K562 (cell line): Measurements from ENCODE around the gene EPHA10. TPM values are rescaled to one million over a fixed set of nuclear protein-coding genes. Genes with fewer than 3 reads are reported as not detected.

Source experiments
- CHCHD3 ChIP-seq: fragments of 250-450 bp; sonication (Bioruptor Pico); IDR thresholded peaks from 2 replicates; pipeline ENCODE4 v2.1.2; 2022; ENCODE audit warnings: mild to moderate bottlenecking
- MTA1 ChIP-seq: fragments of 450-650 bp; IDR thresholded peaks from 2 replicates; pipeline ENCODE4 v1.6.1; 2017; ENCODE audit warnings: borderline replicate concordance
- RBM22 ChIP-seq: fragments of 200-400 bp; formaldehyde crosslinking; IDR thresholded peaks from 2 replicates; pipeline ENCODE4 v1.6.1; 2018; ENCODE audit warnings: low read length, low read depth; ENCODE audit not compliant: poor library complexity, severe bottlenecking
- SIRT6 ChIP-seq: IDR thresholded peaks from one replicate; pipeline ENCODE4 v1.6.1; 2012; ENCODE audit warnings: low read depth, mild to moderate bottlenecking, control low read depth, inconsistent platforms, low read length, moderate library complexity
- SRSF3 ChIP-seq: fragments of 200-400 bp; formaldehyde crosslinking; IDR thresholded peaks from 2 replicates; pipeline ENCODE4 v1.6.1; 2016; ENCODE audit warnings: mild to moderate bottlenecking, low read length, moderate library complexity; ENCODE audit not compliant: insufficient read depth
- ZBTB7A ChIP-seq: IDR thresholded peaks from 2 replicates; pipeline ENCODE4 v1.6.1; 2011; ENCODE audit warnings: low read depth, mild to moderate bottlenecking, low read length, moderate library complexity, borderline replicate concordance; ENCODE audit not compliant: control insufficient read depth
- polyA plus RNA-seq, 8 experiments: library from polyadenylated mRNA; depleted of rRNA in 4 of 8; stranded (reverse) in 5 of 8; unstranded in 3 of 8; fragments of >200 nt; fragmentation: Nextera tagmentation in 2 of 8; fragmentation: Illumina TruSeq in 1 of 8; extraction: Ambion mirVana in 2 of 8; extraction: Trizol in 1 of 8; gene quantifications; 2 replicates each; pipeline versions ENCODE4 v1.2.1 to v1.2.3, GENCODE V29; 2011 to 2014; ENCODE audit warnings: inconsistent platforms in 1 of 8, missing spikeins in 1 of 8
- total RNA-seq, 7 experiments: library from RNA; depleted of rRNA in 6 of 7; stranded (reverse); fragments of >200 nt in 6 of 7; fragmentation: Illumina TruSeq in 2 of 7; extraction: Trizol in 2 of 7; gene quantifications; 2 replicates each; pipeline versions ENCODE4 v1.2.1 to v1.2.3, GENCODE V29; 2011 to 2021; ENCODE audit warnings: low replicate concordance in 1 of 7
- TF ChIP-seq, protein P1 (sequence below), 3 experiments: fragments of 200-800 bp in 1 of 3; fragments of 250-450 bp in 1 of 3; fragments of 450-650 bp in 1 of 3; sonication (Bioruptor Pico) in 1 of 3; sonication (Bioruptor generic) in 1 of 3; formaldehyde crosslinking in 1 of 3; IDR thresholded peaks; 2 replicates each; pipeline versions ENCODE4 v1.6.1 to v1.8.0; 2016 to 2022; ENCODE audit warnings: mild to moderate bottlenecking in 2 of 3, missing genetic modification characterization in 2 of 3, missing compliant biosample characterization in 1 of 3, moderate library complexity in 1 of 3
- TF ChIP-seq, protein P2 (sequence below): sonication (generic); formaldehyde crosslinking; IDR thresholded peaks from 2 replicates; pipeline ENCODE4 v1.9.0; 2022; ENCODE audit warnings: mild to moderate bottlenecking, missing genetic modification reagents
- TF ChIP-seq, protein P3 (sequence below): fragments of 250-450 bp; sonication (Bioruptor Pico); IDR thresholded peaks from 2 replicates; pipeline ENCODE4 v1.8.0; 2022; ENCODE audit warnings: inconsistent platforms
- TF ChIP-seq, protein P4 (sequence below), 2 experiments: fragments of 450-650 bp in 1 of 2; sonication (generic) in 1 of 2; formaldehyde crosslinking in 1 of 2; IDR thresholded peaks; 2 replicates each; pipeline versions ENCODE4 v1.7.1 to v1.9.0; 2016 to 2022; ENCODE audit warnings: inconsistent platforms in 1 of 2, mild to moderate bottlenecking in 1 of 2, missing genetic modification reagents in 1 of 2

The EPHA10 gene
- total and polyA plus RNA-seq, 9 of the 15 experiments (the other 6 are each of a cell fraction or from before 2014, with no cell fraction given), result 0.03 TPM; not detected in 8

DNA sequence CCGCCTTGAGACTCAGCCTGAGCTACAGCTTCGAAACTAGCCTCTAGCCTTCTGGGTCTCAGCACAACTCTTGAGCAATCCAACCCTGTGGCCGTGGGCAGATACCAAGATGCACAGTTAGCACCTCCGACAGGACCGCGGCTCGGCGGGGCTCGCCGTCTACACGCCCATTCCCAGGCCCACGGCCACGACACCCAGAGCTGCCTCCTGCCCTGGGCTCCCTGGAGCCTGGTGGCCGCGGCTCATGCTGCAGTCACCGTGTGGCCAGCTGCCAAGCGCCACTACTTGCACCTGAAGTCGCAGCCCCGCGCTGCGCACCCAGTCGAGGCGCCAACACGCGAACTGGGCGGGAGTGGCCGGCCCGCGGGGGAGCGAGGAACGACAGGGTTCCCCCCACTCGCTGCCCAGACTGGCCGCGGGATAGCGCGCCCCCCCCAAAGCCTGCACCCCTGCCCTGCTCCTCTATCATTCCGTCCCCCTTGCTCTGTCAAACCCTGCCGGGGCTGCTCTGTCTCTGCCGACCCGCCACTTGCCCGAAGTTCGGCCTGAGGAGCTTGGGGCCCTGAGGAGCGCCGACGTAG, 73.3 kb downstream of the EPHA10 start (continued):
- TF ChIP-seq, protein P1, sequence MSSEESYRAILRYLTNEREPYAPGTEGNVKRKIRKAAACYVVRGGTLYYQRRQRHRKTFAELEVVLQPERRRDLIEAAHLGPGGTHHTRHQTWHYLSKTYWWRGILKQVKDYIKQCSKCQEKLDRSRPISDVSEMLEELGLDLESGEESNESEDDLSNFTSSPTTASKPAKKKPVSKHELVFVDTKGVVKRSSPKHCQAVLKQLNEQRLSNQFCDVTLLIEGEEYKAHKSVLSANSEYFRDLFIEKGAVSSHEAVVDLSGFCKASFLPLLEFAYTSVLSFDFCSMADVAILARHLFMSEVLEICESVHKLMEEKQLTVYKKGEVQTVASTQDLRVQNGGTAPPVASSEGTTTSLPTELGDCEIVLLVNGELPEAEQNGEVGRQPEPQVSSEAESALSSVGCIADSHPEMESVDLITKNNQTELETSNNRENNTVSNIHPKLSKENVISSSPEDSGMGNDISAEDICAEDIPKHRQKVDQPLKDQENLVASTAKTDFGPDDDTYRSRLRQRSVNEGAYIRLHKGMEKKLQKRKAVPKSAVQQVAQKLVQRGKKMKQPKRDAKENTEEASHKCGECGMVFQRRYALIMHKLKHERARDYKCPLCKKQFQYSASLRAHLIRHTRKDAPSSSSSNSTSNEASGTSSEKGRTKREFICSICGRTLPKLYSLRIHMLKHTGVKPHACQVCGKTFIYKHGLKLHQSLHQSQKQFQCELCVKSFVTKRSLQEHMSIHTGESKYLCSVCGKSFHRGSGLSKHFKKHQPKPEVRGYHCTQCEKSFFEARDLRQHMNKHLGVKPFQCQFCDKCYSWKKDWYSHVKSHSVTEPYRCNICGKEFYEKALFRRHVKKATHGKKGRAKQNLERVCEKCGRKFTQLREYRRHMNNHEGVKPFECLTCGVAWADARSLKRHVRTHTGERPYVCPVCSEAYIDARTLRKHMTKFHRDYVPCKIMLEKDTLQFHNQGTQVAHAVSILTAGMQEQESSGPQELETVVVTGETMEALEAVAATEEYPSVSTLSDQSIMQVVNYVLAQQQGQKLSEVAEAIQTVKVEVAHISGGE (CRISPR knock-in tag; IDR thresholded peaks at IDR 0.05), result no peak
- peak; percentile 57 for TF ChIP-seq RBM22
- TF ChIP-seq, protein P2, sequence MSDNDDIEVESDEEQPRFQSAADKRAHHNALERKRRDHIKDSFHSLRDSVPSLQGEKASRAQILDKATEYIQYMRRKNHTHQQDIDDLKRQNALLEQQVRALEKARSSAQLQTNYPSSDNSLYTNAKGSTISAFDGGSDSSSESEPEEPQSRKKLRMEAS, result peak; percentile 81
- no peak for TF ChIP-seq CHCHD3
- TF ChIP-seq SRSF3, result no peak
- TF ChIP-seq, protein P3, sequence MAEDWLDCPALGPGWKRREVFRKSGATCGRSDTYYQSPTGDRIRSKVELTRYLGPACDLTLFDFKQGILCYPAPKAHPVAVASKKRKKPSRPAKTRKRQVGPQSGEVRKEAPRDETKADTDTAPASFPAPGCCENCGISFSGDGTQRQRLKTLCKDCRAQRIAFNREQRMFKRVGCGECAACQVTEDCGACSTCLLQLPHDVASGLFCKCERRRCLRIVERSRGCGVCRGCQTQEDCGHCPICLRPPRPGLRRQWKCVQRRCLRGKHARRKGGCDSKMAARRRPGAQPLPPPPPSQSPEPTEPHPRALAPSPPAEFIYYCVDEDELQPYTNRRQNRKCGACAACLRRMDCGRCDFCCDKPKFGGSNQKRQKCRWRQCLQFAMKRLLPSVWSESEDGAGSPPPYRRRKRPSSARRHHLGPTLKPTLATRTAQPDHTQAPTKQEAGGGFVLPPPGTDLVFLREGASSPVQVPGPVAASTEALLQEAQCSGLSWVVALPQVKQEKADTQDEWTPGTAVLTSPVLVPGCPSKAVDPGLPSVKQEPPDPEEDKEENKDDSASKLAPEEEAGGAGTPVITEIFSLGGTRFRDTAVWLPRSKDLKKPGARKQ (CRISPR knock-in tag), result no peak
- TF ChIP-seq ZBTB7A, result no peak
- TF ChIP-seq SIRT6, result no peak
- TF ChIP-seq, protein P4, sequence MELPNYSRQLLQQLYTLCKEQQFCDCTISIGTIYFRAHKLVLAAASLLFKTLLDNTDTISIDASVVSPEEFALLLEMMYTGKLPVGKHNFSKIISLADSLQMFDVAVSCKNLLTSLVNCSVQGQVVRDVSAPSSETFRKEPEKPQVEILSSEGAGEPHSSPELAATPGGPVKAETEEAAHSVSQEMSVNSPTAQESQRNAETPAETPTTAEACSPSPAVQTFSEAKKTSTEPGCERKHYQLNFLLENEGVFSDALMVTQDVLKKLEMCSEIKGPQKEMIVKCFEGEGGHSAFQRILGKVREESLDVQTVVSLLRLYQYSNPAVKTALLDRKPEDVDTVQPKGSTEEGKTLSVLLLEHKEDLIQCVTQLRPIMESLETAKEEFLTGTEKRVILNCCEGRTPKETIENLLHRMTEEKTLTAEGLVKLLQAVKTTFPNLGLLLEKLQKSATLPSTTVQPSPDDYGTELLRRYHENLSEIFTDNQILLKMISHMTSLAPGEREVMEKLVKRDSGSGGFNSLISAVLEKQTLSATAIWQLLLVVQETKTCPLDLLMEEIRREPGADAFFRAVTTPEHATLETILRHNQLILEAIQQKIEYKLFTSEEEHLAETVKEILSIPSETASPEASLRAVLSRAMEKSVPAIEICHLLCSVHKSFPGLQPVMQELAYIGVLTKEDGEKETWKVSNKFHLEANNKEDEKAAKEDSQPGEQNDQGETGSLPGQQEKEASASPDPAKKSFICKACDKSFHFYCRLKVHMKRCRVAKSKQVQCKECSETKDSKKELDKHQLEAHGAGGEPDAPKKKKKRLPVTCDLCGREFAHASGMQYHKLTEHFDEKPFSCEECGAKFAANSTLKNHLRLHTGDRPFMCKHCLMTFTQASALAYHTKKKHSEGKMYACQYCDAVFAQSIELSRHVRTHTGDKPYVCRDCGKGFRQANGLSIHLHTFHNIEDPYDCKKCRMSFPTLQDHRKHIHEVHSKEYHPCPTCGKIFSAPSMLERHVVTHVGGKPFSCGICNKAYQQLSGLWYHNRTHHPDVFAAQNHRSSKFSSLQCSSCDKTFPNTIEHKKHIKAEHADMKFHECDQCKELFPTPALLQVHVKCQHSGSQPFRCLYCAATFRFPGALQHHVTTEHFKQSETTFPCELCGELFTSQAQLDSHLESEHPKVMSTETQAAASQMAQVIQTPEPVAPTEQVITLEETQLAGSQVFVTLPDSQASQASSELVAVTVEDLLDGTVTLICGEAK (IDR thresholded peaks at IDR 0.05), result no peak
- TF ChIP-seq, protein P4 (CRISPR knock-in tag; IDR thresholded peaks at IDR 0.05), result no peak
- TF ChIP-seq MTA1, result no peak
